Activated CD4-positive, alpha-beta T cell treated with anti-CD3 and anti-CD28 coated beads for 36 hours (primary cell): ENCODE results near the gene ARFGEF3. TPM values are rescaled to one million over a fixed set of nuclear protein-coding genes. Genes with fewer than 3 reads are reported as not detected.

Experiments used
- ATAC-seq: fragments of 200-7000 bp; cut with Tn5 transposase; one replicate; pipeline ENCODE4 v1.10.0; 2021; ENCODE audit warnings: mild to moderate bottlenecking, moderate library complexity
- CTCF ChIA-PET: fragments of 350-600 bp; sonication (Branson Sonifier 250); formaldehyde crosslinking; loops from one replicate; lab custom pipeline; 2021; ENCODE audit warnings: antibody characterized with exemption; lab: Charles Lee
- POLR2A ChIA-PET: fragments of 350-600 bp; sonication (Branson Sonifier 250); formaldehyde crosslinking; loops from one replicate; lab custom pipeline; 2021; ENCODE audit warnings: antibody characterized with exemption, inconsistent platforms; lab: Charles Lee
- DNase-seq: peaks from one replicate; pipeline ENCODE4 v3.0.0-alpha.2; 2020
- H3K27ac Mint-ChIP-seq: one replicate; pipeline ENCODE4 v1.8.0; 2021; ENCODE audit warnings: mixed read lengths
- H3K27me3 Mint-ChIP-seq: one replicate; pipeline ENCODE4 v1.8.0; 2021; ENCODE audit warnings: mixed read lengths
- H3K36me3 Mint-ChIP-seq: one replicate; pipeline ENCODE4 v1.8.0; 2021; ENCODE audit warnings: low read depth, mixed read lengths
- H3K4me1 Mint-ChIP-seq: one replicate; pipeline ENCODE4 v1.8.0; 2021; ENCODE audit warnings: mixed read lengths
- H3K4me3 Mint-ChIP-seq: one replicate; pipeline ENCODE4 v1.8.0; 2021; ENCODE audit warnings: mild to moderate bottlenecking, moderate library complexity, mixed read lengths
- H3K9me3 Mint-ChIP-seq: one replicate; pipeline ENCODE4 v1.8.0; 2021; ENCODE audit warnings: low read depth, mixed read lengths
- intact Hi-C, 2 experiments: fragments of 100-400 bp; cut with DNase I in 1 of 2; cut with micrococcal nuclease in 1 of 2; formaldehyde crosslinking; loops; one replicate each; pipeline versions ENCODE4 v1.14.2 to v1.15.1; 2022 to 2024; cut with DNase I, micrococcal nuclease
- total RNA-seq, 2 experiments: library from RNA; stranded (reverse); gene quantifications; one replicate each; pipeline ENCODE4 v1.2.3, GENCODE V29; 2021

ARFGEF3 gene
- total RNA-seq, 2 experiments from 2014 or later: 1.6 to 1.7 TPM

GRCh38 chr6:138296786-138297185 lies 135.0 kb downstream of the ARFGEF3 start:
- Mint-ChIP-seq H3K4me1 (peaks cover 7% of the 10 kb centered on the region), H3K27me3 (peaks cover 16% of the 10 kb centered on the region), H3K36me3 (no peaks in the 10 kb centered on the region), H3K27ac (no peak overlapping the region), H3K9me3 (no peaks in the 10 kb centered on the region), H3K4me3 (no peak overlapping the region)
- intact Hi-C loops: no loop called here
- no peak for DNase-seq
- CTCF ChIA-PET: interaction anchor here (0.5 to 1.9 kb wide), 3 partner anchors 180 to 647 kb away, joined by 3 to 4 read pairs (median 3); no protein-coding TSS in a partner anchor
- no peak for ATAC-seq
- POLR2A ChIA-PET: no interaction called here

GRCh38 chr6:138297761-138298298 lies 136.1 kb downstream of the ARFGEF3 start:
- Mint-ChIP-seq H3K27me3 (peaks cover 14% of the 10 kb centered on the region), H3K27ac (no peak overlapping the region), H3K36me3 (no peaks in the 10 kb centered on the region), H3K4me3 (no peak overlapping the region), H3K4me1 (peaks cover 7% of the 10 kb centered on the region), H3K9me3 (no peaks in the 10 kb centered on the region)
- DNase-seq (peak; percentile 32), ATAC-seq (peak; percentile 95)
- intact Hi-C loops: no loop called here
- ChIA-PET POLR2A (no interaction called here), CTCF (interaction anchor here (1.4 to 1.9 kb wide), 3 partner anchors 10 to 181 kb away, joined by 4 to 5 read pairs (median 4); no protein-coding TSS in a partner anchor)

- ChIA-PET POLR2A (no interaction called here), CTCF (no interaction called here)
- H3K4me3 Mint-ChIP-seq: no peak overlapping the region
- DNase-seq (no peak), ATAC-seq (no peak)
- H3K4me1 Mint-ChIP-seq: peaks cover 7% of the 10 kb centered on the region
- H3K36me3 Mint-ChIP-seq: no peaks in the 10 kb centered on the region
- intact Hi-C loops: no loop called here
- no peaks in the 10 kb centered on the region for H3K9me3 Mint-ChIP-seq
- peaks cover 14% of the 10 kb centered on the region for H3K27me3 Mint-ChIP-seq
- H3K27ac Mint-ChIP-seq: no peak overlapping the region
Measured at GRCh38 chr6:138300469-138300868, 138.7 kb downstream of the ARFGEF3 start.

DNA sequence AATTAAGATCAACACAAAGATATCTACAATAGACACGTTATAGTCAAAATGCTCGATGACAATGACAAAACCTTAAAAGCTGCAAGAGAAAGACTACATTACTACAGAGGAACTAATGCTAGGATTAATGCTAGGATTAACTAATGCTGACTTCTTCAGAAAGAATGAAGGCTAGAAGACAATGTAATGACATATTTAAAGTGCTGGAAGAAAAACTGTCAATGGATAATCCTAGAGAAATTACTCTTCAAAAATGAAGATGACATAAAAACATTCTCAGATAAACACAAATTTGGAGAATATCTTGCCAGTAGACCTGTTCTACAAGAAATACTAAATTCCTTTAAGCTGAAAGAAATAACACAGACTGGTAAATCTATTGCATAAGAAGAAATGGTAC lies 140.8 kb downstream of the ARFGEF3 start:
- Mint-ChIP-seq H3K36me3 (no peaks in the 10 kb centered on the region), H3K9me3 (no peaks in the 10 kb centered on the region), H3K27ac (no peak overlapping the region), H3K4me3 (no peak overlapping the region), H3K4me1 (peaks cover 6% of the 10 kb centered on the region), H3K27me3 (peaks cover 14% of the 10 kb centered on the region)
- DNase-seq (no peak), ATAC-seq (no peak)
- intact Hi-C loops: no loop called here
- ChIA-PET POLR2A (no interaction called here), CTCF (interaction anchor here (1.1 to 1.8 kb wide), 4 partner anchors 15 to 218 kb away, joined by 3 to 7 read pairs (median 4); no protein-coding TSS in a partner anchor)

DNA sequence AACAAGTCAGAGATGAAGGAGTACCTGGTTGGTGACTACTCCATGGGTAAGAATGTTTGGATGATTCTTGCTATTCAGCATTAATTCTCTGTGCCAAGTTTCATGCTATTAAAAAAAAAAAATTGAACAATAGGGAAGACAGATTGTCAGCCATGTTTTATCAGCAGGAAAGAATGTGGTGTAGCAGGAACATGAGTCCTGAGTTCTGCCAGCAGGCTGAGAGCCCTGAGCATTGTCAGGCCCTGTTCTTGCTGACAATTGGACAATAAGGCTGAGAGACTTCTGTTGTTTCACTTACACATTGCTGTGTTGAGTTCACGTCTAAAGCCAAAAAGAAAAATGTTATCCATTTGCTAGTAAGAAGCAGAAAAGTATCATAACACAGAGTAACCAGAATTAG lies 145.6 kb downstream of the ARFGEF3 start:
- H3K4me1 Mint-ChIP-seq: no peaks in the 10 kb centered on the region
- H3K27ac Mint-ChIP-seq: no peak overlapping the region
- no peaks in the 10 kb centered on the region for H3K27me3 Mint-ChIP-seq
- H3K36me3 Mint-ChIP-seq: no peaks in the 10 kb centered on the region
- POLR2A ChIA-PET: no interaction called here
- CTCF ChIA-PET: no interaction called here
- intact Hi-C loops: no loop called here
- no peak for ATAC-seq
- no peak for DNase-seq
- H3K9me3 Mint-ChIP-seq: no peaks in the 10 kb centered on the region
- H3K4me3 Mint-ChIP-seq: no peak overlapping the region

DNA sequence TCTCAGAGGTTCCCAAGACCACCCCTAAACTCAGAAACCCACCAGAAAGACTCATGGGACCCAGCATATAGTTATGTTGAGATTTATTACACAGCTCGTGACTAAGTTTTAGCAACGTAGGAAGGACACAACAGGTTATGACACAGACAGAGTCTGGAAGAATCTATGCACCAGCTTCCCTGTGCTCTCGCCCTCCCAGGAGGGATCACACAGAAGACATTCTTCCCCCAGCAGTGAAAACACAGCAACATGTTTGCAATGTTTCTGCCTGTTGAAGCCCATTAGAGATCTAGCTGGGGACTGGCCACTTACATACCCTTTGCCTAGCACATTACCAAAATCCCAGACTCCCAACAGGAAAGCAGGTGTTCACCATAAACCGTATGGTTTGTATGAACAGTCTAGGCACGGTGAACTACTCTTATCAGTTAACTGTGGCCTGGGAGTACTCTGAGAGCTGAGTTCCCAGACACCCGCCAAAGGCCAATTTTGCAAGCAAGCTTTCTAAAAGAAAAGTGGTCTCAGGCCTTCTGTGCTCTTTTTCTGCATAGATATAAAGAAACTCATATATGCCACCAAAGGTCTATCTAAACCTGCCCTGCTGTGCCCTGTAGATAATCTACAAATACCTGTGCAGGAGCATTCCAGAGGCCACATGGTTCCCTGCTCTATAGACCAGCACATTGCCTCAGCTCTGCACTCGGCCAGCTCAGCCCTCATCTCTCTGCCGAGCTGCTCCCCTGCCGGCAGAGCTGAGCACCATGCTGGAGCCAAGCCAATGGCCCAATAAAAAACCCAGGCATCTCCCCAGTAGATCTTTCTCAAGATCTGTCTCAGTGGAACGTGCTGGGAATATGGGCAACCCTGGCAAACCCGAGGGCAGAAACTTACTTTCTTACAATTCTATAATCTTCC lies 146.3 kb downstream of the ARFGEF3 start:
- Mint-ChIP-seq H3K4me1 (no peaks in the 10 kb centered on the region), H3K9me3 (no peaks in the 10 kb centered on the region), H3K27ac (no peak overlapping the region), H3K27me3 (no peaks in the 10 kb centered on the region), H3K36me3 (no peaks in the 10 kb centered on the region), H3K4me3 (no peak overlapping the region)
- DNase-seq (no peak), ATAC-seq (no peak)
- CTCF ChIA-PET: interaction anchor here (0.6 to 0.7 kb wide), 2 partner anchors 21 to 132 kb away, joined by 3 to 4 read pairs; no protein-coding TSS in a partner anchor
- POLR2A ChIA-PET: no interaction called here
- intact Hi-C loops: no loop called here

GRCh38 chr6:138308731-138309110 lies 147.0 kb downstream of the ARFGEF3 start:
- Mint-ChIP-seq H3K27me3 (no peaks in the 10 kb centered on the region), H3K36me3 (no peaks in the 10 kb centered on the region), H3K4me3 (no peak overlapping the region), H3K9me3 (no peaks in the 10 kb centered on the region), H3K4me1 (no peaks in the 10 kb centered on the region), H3K27ac (no peak overlapping the region)
- ATAC-seq (no peak), DNase-seq (no peak)
- ChIA-PET CTCF (no interaction called here), POLR2A (no interaction called here)
- intact Hi-C loops: no loop called here

- H3K9me3 Mint-ChIP-seq: no peaks in the 10 kb centered on the region
- H3K4me3 Mint-ChIP-seq: no peak overlapping the region
- H3K27ac Mint-ChIP-seq: no peak overlapping the region
- ChIA-PET CTCF (no interaction called here), POLR2A (no interaction called here)
- H3K36me3 Mint-ChIP-seq: no peaks in the 10 kb centered on the region
- no peak for ATAC-seq
- no peak for DNase-seq
- intact Hi-C loops: no loop called here
- no peaks in the 10 kb centered on the region for H3K27me3 Mint-ChIP-seq
- no peaks in the 10 kb centered on the region for H3K4me1 Mint-ChIP-seq
Measured at GRCh38 chr6:138309695-138310094, 148.0 kb downstream of the ARFGEF3 start.

GRCh38 chr6:138310294-138310693 lies 148.6 kb downstream of the ARFGEF3 start:
- H3K27ac Mint-ChIP-seq: no peak overlapping the region
- no peak overlapping the region for H3K4me3 Mint-ChIP-seq
- no peaks in the 10 kb centered on the region for H3K36me3 Mint-ChIP-seq
- ChIA-PET POLR2A (no interaction called here), CTCF (no interaction called here)
- no peaks in the 10 kb centered on the region for H3K4me1 Mint-ChIP-seq
- H3K9me3 Mint-ChIP-seq: no peaks in the 10 kb centered on the region
- DNase-seq (no peak), ATAC-seq (no peak)
- H3K27me3 Mint-ChIP-seq: peaks cover 2% of the 10 kb centered on the region
- intact Hi-C loops: no loop called here

GRCh38 chr6:138310821-138311220 lies 149.1 kb downstream of the ARFGEF3 start:
- H3K27ac Mint-ChIP-seq: no peak overlapping the region
- no peaks in the 10 kb centered on the region for H3K9me3 Mint-ChIP-seq
- no peak overlapping the region for H3K4me3 Mint-ChIP-seq
- no peaks in the 10 kb centered on the region for H3K4me1 Mint-ChIP-seq
- peaks cover 4% of the 10 kb centered on the region for H3K27me3 Mint-ChIP-seq
- H3K36me3 Mint-ChIP-seq: no peaks in the 10 kb centered on the region
- ChIA-PET POLR2A (no interaction called here), CTCF (no interaction called here)
- no peak for DNase-seq
- intact Hi-C loops: no loop called here
- ATAC-seq: no peak

- intact Hi-C loops: no loop called here
- Mint-ChIP-seq H3K9me3 (no peaks in the 10 kb centered on the region), H3K4me3 (no peak overlapping the region), H3K36me3 (no peaks in the 10 kb centered on the region), H3K27ac (no peak overlapping the region), H3K27me3 (peaks cover 4% of the 10 kb centered on the region), H3K4me1 (no peaks in the 10 kb centered on the region)
- CTCF ChIA-PET: no interaction called here
- POLR2A ChIA-PET: no interaction called here
- no peak for DNase-seq
- no peak for ATAC-seq
Measured at GRCh38 chr6:138311268-138311667, 149.5 kb downstream of the ARFGEF3 start.
